Spleen (tissue), 7 donors: ENCODE data around the gene PPL.

Experiments
- CTCF ChIP-seq, 11 experiments: fragments of 200-600 bp in 7 of 11; fragments of 450-650 bp in 4 of 11; sonication (generic) in 4 of 11; IDR thresholded peaks in 8 of 11; conservative IDR thresholded peaks in 3 of 11; 1 replicate in 7 of 11; 2 replicates in 4 of 11; pipeline versions ENCODE4 v1.4.0 to v1.8.0; 2016 to 2021; ENCODE audit warnings: antibody characterized with exemption in 11 of 11, inconsistent platforms in 4 of 11, mild to moderate bottlenecking in 1 of 11
- POLR2A ChIP-seq, 3 donors: fragments of 450-650 bp; IDR thresholded peaks; one replicate each; pipeline ENCODE4 v1.5.1; 2017; ENCODE audit warnings: antibody characterized with exemption in 3 of 3, mild to moderate bottlenecking in 1 of 3
- donor health status: DM: no; HTN: no; CAD: no; lungs with moderate emphysema.
- donor health status: DM: no; HTN: no; CAD: no.
- donor health status: DM: no; HTN: no; CAD: no.

- TF ChIP-seq CTCF (IDR thresholded peaks at IDR 0.05 in 8 of 11, conservative IDR thresholded peaks at IDR 0.05 in 3 of 11) (no peak), POLR2A (IDR thresholded peaks at IDR 0.05) (no peak)
These were observed 44.5 kb upstream of the PPL start for GRCh38 chr16:4981473-4981872.
